Panc1 (cell line): ENCODE data around the gene MYPN.

Experiments
- CTCF ChIP-seq: fragments of 450-650 bp; IDR thresholded peaks from 2 replicates; pipeline ENCODE4 v1.5.1; 2017; ENCODE audit warnings: mild to moderate bottlenecking
- POLR2AphosphoS5 ChIP-seq: IDR thresholded peaks from 2 replicates; pipeline ENCODE4 v1.6.1; 2012; ENCODE audit warnings: mild to moderate bottlenecking, low read depth, low read length, moderate library complexity
- TCF7L2 ChIP-seq: IDR thresholded peaks from 2 replicates; pipeline ENCODE4 v1.6.1; 2011; ENCODE audit warnings: mild to moderate bottlenecking, low read depth, low read length, inconsistent platforms

DNA sequence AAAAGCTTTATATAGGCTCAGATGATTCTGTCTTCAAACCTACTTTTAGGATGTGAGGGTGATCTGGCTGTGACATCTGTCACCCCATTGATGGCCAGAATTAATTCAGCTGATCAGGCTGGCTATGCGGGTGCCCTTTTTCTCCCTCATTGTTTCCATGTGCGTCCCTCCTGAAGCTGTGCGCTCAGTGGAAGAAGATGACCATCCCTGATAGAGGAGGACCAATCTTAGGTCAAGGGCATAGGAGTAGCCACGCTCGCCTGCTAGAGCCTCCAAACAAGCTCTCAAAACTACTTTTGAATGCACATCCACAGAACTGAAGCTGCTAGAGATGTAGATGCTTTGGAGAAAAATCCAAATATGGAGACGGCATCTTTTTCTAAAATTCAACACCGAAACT is 48.7 kb downstream of the MYPN start:
- TF ChIP-seq CTCF, result no peak
- TF ChIP-seq TCF7L2, result no peak
- TF ChIP-seq POLR2AphosphoS5, result no peak
